ENCODE measurements around the gene ZDHHC1. TPM values are rescaled to one million over a fixed set of nuclear protein-coding genes. Genes with fewer than 3 reads are reported as not detected.
"Not testable (repeated sequence)": the region's sequence is repeated elsewhere in the genome, so short reads cannot be mapped to it uniquely, and the experiment has no call there.

Gene ZDHHC1
- total RNA-seq, 1 donor from 2014 or later = 0.88 TPM

- Mint-ChIP-seq H3K27me3 (ENCODE audit: insufficient read depth) (peaks cover 37% of the 10 kb centered on the region), H3K4me1 (ENCODE audit: low read depth) (peaks cover 6% of the 10 kb centered on the region), H3K27ac (no peak overlapping the region), H3K36me3 (ENCODE audit: low read depth) (no peaks in the 10 kb centered on the region), H3K4me3 (no peak overlapping the region), H3K9me3 (no peaks in the 10 kb centered on the region)
- intact Hi-C loops (cut with micrococcal nuclease) = loop anchor here (5.0 kb wide), 1 partner anchor 38 kb away; no protein-coding TSS in a partner anchor
- DNase-seq (ENCODE audit: low spot score) = no peak
These were observed 26.1 kb downstream of the ZDHHC1 start for GRCh38 chr16:67389911-67390815.

- no peak for DNase-seq (ENCODE audit: low spot score)
- intact Hi-C loops (cut with micrococcal nuclease) = no loop called here
- Mint-ChIP-seq H3K27ac (no peak overlapping the region), H3K36me3 (ENCODE audit: low read depth) (no peaks in the 10 kb centered on the region), H3K4me1 (ENCODE audit: low read depth) (no peaks in the 10 kb centered on the region), H3K4me3 (no peak overlapping the region), H3K27me3 (ENCODE audit: insufficient read depth) (peaks cover 28% of the 10 kb centered on the region), H3K9me3 (no peaks in the 10 kb centered on the region)
These were observed 27.7 kb downstream of the ZDHHC1 start for GRCh38 chr16:67388591-67388990.

GRCh38 chr16:67388191-67388590, 28.1 kb downstream of the ZDHHC1 start:
- Mint-ChIP-seq H3K36me3 (ENCODE audit: low read depth) (no peaks in the 10 kb centered on the region), H3K9me3 (no peaks in the 10 kb centered on the region), H3K27ac (no peak overlapping the region), H3K27me3 (ENCODE audit: insufficient read depth) (peaks cover 26% of the 10 kb centered on the region), H3K4me1 (ENCODE audit: low read depth) (no peaks in the 10 kb centered on the region), H3K4me3 (no peak overlapping the region)
- DNase-seq (ENCODE audit: low spot score) = no peak
- intact Hi-C loops (cut with micrococcal nuclease) = no loop called here

DNA sequence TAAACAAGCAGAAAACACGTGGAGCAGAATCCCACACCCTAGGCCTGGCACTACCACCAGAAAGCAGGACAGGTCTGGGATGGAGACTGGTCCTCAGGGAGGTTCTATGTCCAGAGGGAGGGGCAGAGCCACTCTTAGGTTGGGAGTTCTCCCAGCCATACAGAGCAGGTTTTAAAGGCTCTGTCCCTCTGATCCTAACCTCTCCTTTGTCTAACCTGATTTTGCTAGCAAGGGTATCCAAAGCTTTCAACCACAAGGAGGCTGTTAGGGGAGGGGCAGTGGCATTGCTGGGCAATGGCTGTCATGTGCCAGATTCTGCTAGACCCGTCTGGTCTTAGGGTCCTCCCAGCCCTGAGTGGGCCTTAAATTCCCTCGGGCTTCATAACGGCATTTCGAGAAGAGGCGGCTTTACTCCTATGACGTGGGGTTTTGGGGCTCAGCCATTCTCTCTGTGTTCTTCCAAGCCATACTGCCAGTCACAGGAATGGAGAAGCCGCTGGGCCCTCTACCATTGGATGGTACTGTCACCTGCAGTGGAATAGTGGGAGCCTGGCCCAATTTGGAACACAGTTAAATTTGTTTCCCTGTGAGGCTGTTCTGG, 28.7 kb downstream of the ZDHHC1 start:
- H3K36me3 Mint-ChIP-seq (ENCODE audit: low read depth) = no peaks in the 10 kb centered on the region
- intact Hi-C loops (cut with micrococcal nuclease) = no loop called here

DNA sequence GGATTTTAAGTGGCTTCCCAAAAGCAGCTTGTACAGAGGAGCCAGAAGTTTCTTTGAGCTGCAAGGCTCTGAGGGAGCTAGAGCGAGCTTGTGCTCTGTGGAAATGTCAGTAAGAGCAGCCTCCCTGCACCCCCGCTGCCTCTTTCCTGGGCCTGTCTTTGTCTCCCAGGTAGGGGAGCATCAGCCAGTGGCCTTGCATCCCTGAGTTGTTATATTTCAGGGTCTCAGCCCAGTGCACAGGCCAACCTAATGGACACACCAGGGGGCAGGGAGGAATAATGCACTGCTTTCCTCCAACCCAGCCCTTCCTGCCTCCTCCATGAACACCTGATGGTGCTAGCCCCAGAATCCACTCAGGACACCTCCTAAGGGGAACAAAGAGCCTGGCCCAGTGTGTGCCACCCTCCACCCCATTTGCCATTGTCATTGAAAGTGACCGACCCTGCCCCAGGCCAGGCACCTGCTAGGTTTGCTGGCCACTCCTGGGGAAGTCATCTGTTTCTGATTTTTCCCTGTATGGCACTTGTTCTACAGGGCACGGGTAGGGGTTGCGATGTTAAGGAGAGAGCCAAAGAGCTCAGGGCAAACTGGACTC, 29.3 kb downstream of the ZDHHC1 start:
- intact Hi-C loops (cut with micrococcal nuclease) = no loop called here
- H3K4me1 Mint-ChIP-seq (ENCODE audit: low read depth) = no peaks in the 10 kb centered on the region
- no peak for DNase-seq (ENCODE audit: low spot score)
- no peak overlapping the region for H3K4me3 Mint-ChIP-seq
- H3K36me3 Mint-ChIP-seq (ENCODE audit: low read depth) = no peaks in the 10 kb centered on the region
- no peak overlapping the region for H3K27ac Mint-ChIP-seq
- no peaks in the 10 kb centered on the region for H3K9me3 Mint-ChIP-seq
- H3K27me3 Mint-ChIP-seq (ENCODE audit: insufficient read depth) = peaks cover 17% of the 10 kb centered on the region

More for the DNA sequence above, 28.7 kb downstream of the ZDHHC1 start:
- DNase-seq (ENCODE audit: low spot score) = no peak
- Mint-ChIP-seq H3K4me3 (no peak overlapping the region), H3K27ac (no peak overlapping the region), H3K4me1 (ENCODE audit: low read depth) (no peaks in the 10 kb centered on the region), H3K27me3 (ENCODE audit: insufficient read depth) (peaks cover 23% of the 10 kb centered on the region), H3K9me3 (no peaks in the 10 kb centered on the region)

DNA sequence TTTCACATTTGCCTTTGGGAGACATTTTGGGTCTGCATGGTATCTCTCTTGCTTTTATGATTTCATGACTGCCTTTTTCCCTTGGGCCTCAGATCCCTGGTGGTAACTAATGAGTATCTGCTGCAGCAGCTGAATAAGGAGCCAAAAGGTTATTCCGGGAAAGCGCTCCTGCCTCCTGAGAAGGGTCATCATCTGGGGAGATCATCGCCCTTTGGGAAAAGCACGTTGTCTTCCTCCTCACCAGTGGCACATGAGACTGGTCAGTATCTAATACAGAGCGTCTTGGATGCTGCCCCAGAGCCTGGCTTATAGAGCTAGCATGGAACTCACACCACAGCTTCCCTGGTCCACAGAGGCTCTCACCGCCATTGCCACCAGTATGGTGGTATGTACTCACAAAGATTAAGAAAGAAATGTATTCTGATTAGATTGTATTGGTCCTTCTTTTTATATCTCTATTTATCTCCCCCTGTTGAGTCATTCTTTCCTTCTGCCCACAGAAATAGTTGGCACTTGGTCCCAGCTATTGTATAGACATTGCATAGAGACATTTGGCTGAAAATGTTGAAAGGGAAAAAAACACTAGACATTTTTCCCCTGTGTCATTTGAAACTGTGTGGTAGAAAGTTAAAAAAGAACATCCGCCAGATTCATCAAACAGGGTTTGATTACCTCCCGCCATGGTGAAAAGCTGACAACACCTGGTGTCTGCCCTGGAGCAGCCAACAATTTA, 31.3 kb downstream of the ZDHHC1 start:
- Mint-ChIP-seq H3K27me3 (ENCODE audit: insufficient read depth) (peaks cover 13% of the 10 kb centered on the region), H3K4me3 (no peak overlapping the region), H3K9me3 (no peaks in the 10 kb centered on the region), H3K27ac (no peak overlapping the region), H3K4me1 (ENCODE audit: low read depth) (no peaks in the 10 kb centered on the region), H3K36me3 (ENCODE audit: low read depth) (no peaks in the 10 kb centered on the region)
- DNase-seq (ENCODE audit: low spot score) = no peak
- intact Hi-C loops (cut with micrococcal nuclease) = no loop called here

- H3K4me3 Mint-ChIP-seq = no peak overlapping the region
- peaks cover 13% of the 10 kb centered on the region for H3K27me3 Mint-ChIP-seq (ENCODE audit: insufficient read depth)
- no peak for DNase-seq (ENCODE audit: low spot score)
- intact Hi-C loops (cut with micrococcal nuclease) = no loop called here
- no peaks in the 10 kb centered on the region for H3K4me1 Mint-ChIP-seq (ENCODE audit: low read depth)
- no peak overlapping the region for H3K27ac Mint-ChIP-seq
- no peaks in the 10 kb centered on the region for H3K9me3 Mint-ChIP-seq
- H3K36me3 Mint-ChIP-seq (ENCODE audit: low read depth) = no peaks in the 10 kb centered on the region
These were observed 33.0 kb downstream of the ZDHHC1 start for GRCh38 chr16:67383284-67383683.

DNA sequence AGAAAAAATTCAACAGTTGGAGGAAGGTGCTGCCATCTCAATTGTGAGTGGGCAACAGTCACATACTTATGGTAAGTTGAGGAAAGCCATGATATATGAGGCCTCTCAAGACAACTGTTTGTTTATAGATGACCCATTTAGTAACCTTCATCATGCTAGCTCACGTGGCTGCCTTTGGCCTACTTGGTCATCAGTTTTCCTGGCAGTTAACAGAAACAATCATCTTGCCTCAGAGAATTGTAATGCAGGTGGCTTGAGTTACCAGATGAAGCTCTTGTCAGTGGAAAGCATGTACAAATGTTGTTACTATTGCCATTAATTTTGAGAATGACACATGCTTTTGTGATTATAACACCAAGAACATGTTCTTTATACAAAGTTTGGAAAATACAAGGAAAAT, 37.6 kb downstream of the ZDHHC1 start:
- Mint-ChIP-seq H3K36me3 (ENCODE audit: low read depth) (no peaks in the 10 kb centered on the region), H3K4me1 (ENCODE audit: low read depth) (no peaks in the 10 kb centered on the region), H3K4me3 (no peak overlapping the region), H3K9me3 (no peaks in the 10 kb centered on the region), H3K27me3 (ENCODE audit: insufficient read depth) (peaks cover 6% of the 10 kb centered on the region), H3K27ac (no peak overlapping the region)
- intact Hi-C loops (cut with micrococcal nuclease) = no loop called here
- no peak for DNase-seq (ENCODE audit: low spot score)

- H3K9me3 Mint-ChIP-seq; H3K27me3 Mint-ChIP-seq (ENCODE audit: insufficient read depth); intact Hi-C loops (cut with micrococcal nuclease); H3K27ac Mint-ChIP-seq; H3K4me1 Mint-ChIP-seq (ENCODE audit: low read depth); H3K4me3 Mint-ChIP-seq; DNase-seq (ENCODE audit: low spot score); H3K36me3 Mint-ChIP-seq (ENCODE audit: low read depth): not testable (repeated sequence)
These were observed 40.3 kb downstream of the ZDHHC1 start for GRCh38 chr16:67376012-67376411.

- Mint-ChIP-seq H3K27me3 (ENCODE audit: insufficient read depth) (peaks cover 2% of the 10 kb centered on the region), H3K4me3 (no peak overlapping the region), H3K27ac (no peak overlapping the region), H3K36me3 (ENCODE audit: low read depth) (no peaks in the 10 kb centered on the region), H3K4me1 (ENCODE audit: low read depth) (no peaks in the 10 kb centered on the region), H3K9me3 (no peaks in the 10 kb centered on the region)
- DNase-seq (ENCODE audit: low spot score) = no peak
- intact Hi-C loops (cut with micrococcal nuclease) = no loop called here
These were observed 43.6 kb downstream of the ZDHHC1 start for GRCh38 chr16:67372664-67373063.

DNA sequence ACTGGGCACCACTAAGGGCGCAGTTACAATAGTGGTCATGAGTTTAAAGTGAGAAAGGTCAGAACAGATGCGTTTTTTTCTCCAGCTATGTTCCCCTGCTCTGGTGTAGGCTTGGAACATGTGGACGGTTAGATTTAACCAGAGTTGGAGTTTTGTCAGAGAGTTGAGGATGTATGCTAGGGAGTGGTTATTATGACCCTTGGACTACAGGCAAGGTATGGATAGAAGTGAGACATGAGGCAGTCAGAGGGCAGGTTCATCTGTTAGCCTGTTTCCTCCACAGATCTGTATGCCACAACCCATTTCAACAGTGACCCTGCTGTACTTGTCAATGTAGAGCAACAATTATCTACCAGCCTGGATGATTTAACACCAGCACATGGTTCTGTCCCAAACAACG, 45.6 kb downstream of the ZDHHC1 start:
- intact Hi-C loops (cut with micrococcal nuclease) = no loop called here
- H3K4me3 Mint-ChIP-seq = no peak overlapping the region
- no peaks in the 10 kb centered on the region for H3K4me1 Mint-ChIP-seq (ENCODE audit: low read depth)
- DNase-seq (ENCODE audit: low spot score) = no peak
- no peaks in the 10 kb centered on the region for H3K36me3 Mint-ChIP-seq (ENCODE audit: low read depth)
- H3K27me3 Mint-ChIP-seq (ENCODE audit: insufficient read depth) = no peaks in the 10 kb centered on the region
- H3K27ac Mint-ChIP-seq = no peak overlapping the region
- no peaks in the 10 kb centered on the region for H3K9me3 Mint-ChIP-seq

DNA sequence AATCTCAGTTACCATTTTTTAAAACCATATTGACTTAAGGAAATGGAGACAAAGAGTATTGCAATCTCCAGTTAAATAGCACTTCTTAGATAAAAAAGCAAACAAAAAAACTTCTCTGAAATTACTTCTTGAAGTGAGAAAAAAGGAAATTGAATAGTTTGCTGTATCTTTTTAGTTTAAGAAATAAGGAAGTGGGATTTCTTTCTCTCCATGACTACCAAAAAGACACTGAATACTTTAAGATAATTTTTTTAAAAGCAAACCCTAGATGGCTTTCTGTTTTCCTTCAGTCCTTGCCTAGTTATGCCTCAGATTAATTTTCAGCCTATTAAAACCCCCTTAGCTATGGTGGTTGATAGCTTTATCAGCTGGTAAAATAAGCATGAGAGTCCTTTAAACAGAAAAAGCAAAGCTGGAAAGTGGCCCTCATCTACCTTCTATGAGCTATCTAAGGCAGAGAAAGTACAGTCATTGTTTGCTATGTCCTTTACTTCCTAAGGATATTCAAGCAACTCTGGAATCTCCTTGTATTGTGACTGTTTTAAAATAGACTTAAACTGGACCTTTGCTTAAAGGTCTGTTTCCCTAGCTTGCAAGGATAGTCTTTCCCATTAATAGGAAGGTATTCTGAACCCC, 51.6 kb downstream of the ZDHHC1 start:
- H3K27me3 Mint-ChIP-seq (ENCODE audit: insufficient read depth) = peaks cover 10% of the 10 kb centered on the region
- H3K4me3 Mint-ChIP-seq = no peak overlapping the region
- DNase-seq (ENCODE audit: low spot score) = no peak
- H3K9me3 Mint-ChIP-seq = no peaks in the 10 kb centered on the region
- no peak overlapping the region for H3K27ac Mint-ChIP-seq
- H3K36me3 Mint-ChIP-seq (ENCODE audit: low read depth) = no peaks in the 10 kb centered on the region
- intact Hi-C loops (cut with micrococcal nuclease) = no loop called here
- H3K4me1 Mint-ChIP-seq (ENCODE audit: low read depth) = peaks cover 6% of the 10 kb centered on the region
